ENCODE results near the gene DAG1. TPM values are rescaled to one million over a fixed set of nuclear protein-coding genes. Genes with fewer than 3 reads are reported as not detected.

Gene DAG1
- total RNA-seq, 2 experiments from 2014 or later: 10.9 to 14.9 TPM

GRCh38 chr3:49422379-49423248 is 47.5 kb upstream of the DAG1 start, which contains the start of gene AMT:
Gene AMT (minus strand): TSS chr3:49422473. CDS start chr3:49422450, 23 bp downstream.
- no peak for TF ChIP-seq EZH2phosphoT487 (IDR thresholded peaks at IDR 0.05; ENCODE audit: borderline replicate concordance, low read depth, low read length)
- TF ChIP-seq CTCF (conservative IDR thresholded peaks at IDR 0.05; ENCODE audit: low read length): no peak
- H3K79me2 ChIP-seq (ENCODE audit: insufficient read depth, low read depth, low read length): no peaks in the 10 kb centered on the region
- no peak within 1 kb of the TSS for H2AFZ ChIP-seq (ENCODE audit: low read length)
- intact Hi-C loops (cut with micrococcal nuclease; ENCODE audit: unreplicated experiment): no loop called here
- TSS peak; percentile 70 for BruUV-seq (replicated peaks)
- POLR2A ChIA-PET: no interaction called here
- CTCF ChIA-PET (ENCODE audit: unreplicated experiment): no interaction called here
- no peak within 1 kb of the TSS for H3K27ac ChIP-seq (ENCODE audit: low read depth, low read length, poor library complexity, severe bottlenecking)
- no peak for DNase-seq (ENCODE audit: low spot score)
- H3K36me3 ChIP-seq (ENCODE audit: insufficient read depth, low read length): no peaks in the 10 kb centered on the region
- H3K4me1 ChIP-seq (ENCODE audit: insufficient read depth, low read length, poor library complexity, severe bottlenecking): peaks cover 3% of the 10 kb centered on the region
- no peaks in the 10 kb centered on the region for H3K9me2 ChIP-seq (ENCODE audit: insufficient read depth, low read length)
- H3K9me3 ChIP-seq (ENCODE audit: low read length): no peaks in the 10 kb centered on the region
- H3K4me3 ChIP-seq (ENCODE audit: low read depth, low read length, poor library complexity, severe bottlenecking): no peak within 1 kb of the TSS
- H4K20me1 ChIP-seq (ENCODE audit: insufficient read depth, low read length): no peaks in the 10 kb centered on the region
- H3K4me2 ChIP-seq (ENCODE audit: low read length): no peak within 1 kb of the TSS

- ChIA-PET POLR2A (no interaction called here), CTCF (ENCODE audit: unreplicated experiment) (no interaction called here)
- no peaks in the 10 kb centered on the region for H3K36me3 ChIP-seq (ENCODE audit: insufficient read depth, low read length)
- no peaks in the 10 kb centered on the region for H3K9me3 ChIP-seq (ENCODE audit: low read length)
- H4K20me1 ChIP-seq (ENCODE audit: insufficient read depth, low read length): no peaks in the 10 kb centered on the region
- H2AFZ ChIP-seq (ENCODE audit: low read length): no peak overlapping the region
- intact Hi-C loops (cut with micrococcal nuclease; ENCODE audit: unreplicated experiment): no loop called here
- H3K27ac ChIP-seq (ENCODE audit: low read depth, low read length, poor library complexity, severe bottlenecking): no peak overlapping the region
- H3K4me2 ChIP-seq (ENCODE audit: low read length): no peak overlapping the region
- DNase-seq (ENCODE audit: low spot score): no peak
- TF ChIP-seq CTCF (conservative IDR thresholded peaks at IDR 0.05; ENCODE audit: low read length) (no peak), EZH2phosphoT487 (IDR thresholded peaks at IDR 0.05; ENCODE audit: borderline replicate concordance, low read depth, low read length) (no peak)
- peaks cover 9% of the 10 kb centered on the region for H3K4me1 ChIP-seq (ENCODE audit: insufficient read depth, low read length, poor library complexity, severe bottlenecking)
- BruUV-seq (replicated peaks): no TSS peak
- no peaks in the 10 kb centered on the region for H3K9me2 ChIP-seq (ENCODE audit: insufficient read depth, low read length)
- no peak overlapping the region for H3K4me3 ChIP-seq (ENCODE audit: low read depth, low read length, poor library complexity, severe bottlenecking)
- H3K79me2 ChIP-seq (ENCODE audit: insufficient read depth, low read depth, low read length): no peaks in the 10 kb centered on the region
These were observed 45.3 kb upstream of the DAG1 start for GRCh38 chr3:49424816-49425215.

- Histone ChIP-seq H2AFZ (ENCODE audit: low read length) (no peak overlapping the region), H3K4me3 (ENCODE audit: low read depth, low read length, poor library complexity, severe bottlenecking) (no peak overlapping the region), H3K9me3 (ENCODE audit: low read length) (no peaks in the 10 kb centered on the region), H4K20me1 (ENCODE audit: insufficient read depth, low read length) (no peaks in the 10 kb centered on the region), H3K79me2 (ENCODE audit: insufficient read depth, low read depth, low read length) (no peaks in the 10 kb centered on the region), H3K9me2 (ENCODE audit: insufficient read depth, low read length) (no peaks in the 10 kb centered on the region), H3K4me2 (ENCODE audit: low read length) (no peak overlapping the region), H3K27ac (ENCODE audit: low read depth, low read length, poor library complexity, severe bottlenecking) (no peak overlapping the region), H3K36me3 (ENCODE audit: insufficient read depth, low read length) (no peaks in the 10 kb centered on the region), H3K4me1 (ENCODE audit: insufficient read depth, low read length, poor library complexity, severe bottlenecking) (peaks cover 14% of the 10 kb centered on the region)
- no peak for DNase-seq (ENCODE audit: low spot score)
- CTCF ChIA-PET (ENCODE audit: unreplicated experiment): interaction anchor here (0.5 kb wide), 1 partner anchor 12 kb away, joined by 4 read pairs; no protein-coding TSS in a partner anchor
- intact Hi-C loops (cut with micrococcal nuclease; ENCODE audit: unreplicated experiment): no loop called here
- no TSS peak for BruUV-seq (replicated peaks)
- TF ChIP-seq EZH2phosphoT487 (IDR thresholded peaks at IDR 0.05; ENCODE audit: borderline replicate concordance, low read depth, low read length) (no peak), CTCF (conservative IDR thresholded peaks at IDR 0.05; ENCODE audit: low read length) (no peak)
- POLR2A ChIA-PET: interaction anchor here (0.7 kb wide), 2 partner anchors 40 to 783 kb away, joined by 3 to 11 read pairs; no protein-coding TSS in a partner anchor
These were observed 42.5 kb upstream of the DAG1 start for GRCh38 chr3:49427586-49427985.

Data from OCI-LY7 (cell line).